SK-N-SH (cell line): ENCODE results near the gene SLC39A9. TPM values are rescaled to one million over a fixed set of nuclear protein-coding genes. Genes with fewer than 3 reads are reported as not detected.
A peak's percentile ranks its signal among the peaks of the same experiment; 100 is the strongest.

Experiments used
- CTCF ChIP-seq: fragments of 200-600 bp; sonication (generic); IDR thresholded peaks from 2 replicates; pipeline ENCODE4 v1.6.1; 2017; ENCODE audit warnings: antibody characterized with exemption, mild to moderate bottlenecking, moderate library complexity
- ELF1 ChIP-seq: IDR thresholded peaks from 2 replicates; pipeline ENCODE4 v1.4.0; 2012
- EZH2phosphoT487 ChIP-seq: fragments of 200-600 bp; sonication (generic); IDR thresholded peaks from 2 replicates; pipeline ENCODE4 v1.6.1; 2017; ENCODE audit warnings: low read depth, mixed run types, mild to moderate bottlenecking, antibody characterized with exemption, moderate library complexity, borderline replicate concordance
- FOSL2 ChIP-seq: IDR thresholded peaks from 2 replicates; pipeline ENCODE4 v1.4.0; 2012; ENCODE audit warnings: low read depth, mild to moderate bottlenecking, moderate library complexity, borderline replicate concordance
- FOXJ3 ChIP-seq: sonication (generic); formaldehyde crosslinking; IDR thresholded peaks from 2 replicates; pipeline ENCODE4 v1.5.1; 2020; ENCODE audit warnings: mild to moderate bottlenecking, missing genetic modification reagents
- IRF3 ChIP-seq: fragments of 150-350 bp; IDR thresholded peaks from 2 replicates; pipeline ENCODE4 v1.6.1; 2016; ENCODE audit warnings: mild to moderate bottlenecking, low read depth, low read length
- JUND ChIP-seq: IDR thresholded peaks from 2 replicates; pipeline ENCODE4 v1.4.0; 2012
- MAX ChIP-seq: IDR thresholded peaks from 2 replicates; pipeline ENCODE4 v1.4.0; 2012; ENCODE audit warnings: low read depth
- MEF2A ChIP-seq: IDR thresholded peaks from 2 replicates; pipeline ENCODE4 v1.4.0; 2012; ENCODE audit warnings: low read depth, borderline replicate concordance
- NFIC ChIP-seq: IDR thresholded peaks from 2 replicates; pipeline ENCODE4 v1.4.0; 2012; ENCODE audit warnings: borderline replicate concordance
- PBX3 ChIP-seq: IDR thresholded peaks from 2 replicates; pipeline ENCODE4; 2012
- RFX5 ChIP-seq: IDR thresholded peaks from 2 replicates; pipeline ENCODE4 v1.6.1; 2012; ENCODE audit warnings: mild to moderate bottlenecking, improper control_type of control experiment, low read length
- RXRA ChIP-seq: IDR thresholded peaks from 2 replicates; pipeline ENCODE4 v1.4.0; 2012; ENCODE audit warnings: low read depth, mild to moderate bottlenecking, borderline replicate concordance
- TAF1 ChIP-seq: IDR thresholded peaks from 2 replicates; pipeline ENCODE4 v1.6.1; 2012; ENCODE audit warnings: low read depth, mild to moderate bottlenecking, low read length, moderate library complexity, borderline replicate concordance
- TEAD4 ChIP-seq: IDR thresholded peaks from 2 replicates; pipeline ENCODE4 v1.4.0; 2012; ENCODE audit warnings: mild to moderate bottlenecking, borderline replicate concordance; ENCODE audit not compliant: insufficient read depth
- USF2 ChIP-seq: fragments of 150-350 bp; IDR thresholded peaks from 2 replicates; pipeline ENCODE4 v1.6.1; 2017; ENCODE audit warnings: antibody characterized with exemption, low read length, low read depth, borderline replicate concordance
- polyA plus RNA-seq, 3 experiments: library from polyadenylated mRNA; depleted of rRNA; stranded (reverse); fragments of >200 nt; gene quantifications; 2 replicates each; pipeline ENCODE4 v1.2.3, GENCODE V29; 2012

SLC39A9 gene
- polyA plus RNA-seq, 1 of the 3 experiments (the other 2 are of a cell fraction): 39.8 TPM

- TF ChIP-seq MEF2A: no peak
- TF ChIP-seq RXRA: no peak
- TF ChIP-seq PBX3: peak; percentile 94
- no peak for TF ChIP-seq NFIC
- TF ChIP-seq EZH2phosphoT487: no peak
- peak; percentile 40; the same call in 1 of the 2 replicates for TF ChIP-seq FOSL2
- no peak for TF ChIP-seq USF2
- no peak for TF ChIP-seq TAF1
- no peak for TF ChIP-seq ELF1
- no peak for TF ChIP-seq TEAD4
- peak; percentile 87 for TF ChIP-seq CTCF
- TF ChIP-seq FOXJ3 (CRISPR knock-in tag): no peak
- TF ChIP-seq RFX5: no peak
- peak; percentile 55; the same call in 1 of the 2 replicates for TF ChIP-seq MAX
- no peak for TF ChIP-seq IRF3
- TF ChIP-seq JUND: peak; percentile 25; the same call in 1 of the 2 replicates
Observed at GRCh38 chr14:69460093-69460701, 61.7 kb downstream of the SLC39A9 start (continued).
